NT2/D1 (cell line): ENCODE data around the gene C19orf12.

Experiments
- YY1 ChIP-seq: IDR thresholded peaks from 2 replicates; pipeline ENCODE4 v1.6.1; 2011; ENCODE audit not compliant: insufficient read length, insufficient read depth
- ZNF274 ChIP-seq: IDR thresholded peaks from 2 replicates; pipeline ENCODE4 v1.6.1; 2011; ENCODE audit warnings: mild to moderate bottlenecking, low read depth, low read length

- TF ChIP-seq ZNF274 (no peak), YY1 (no peak)
These were observed 6.3 kb downstream of the C19orf12 start for GRCh38 chr19:29708554-29709439.
